ENCODE data around the gene BICD2.

DNA sequence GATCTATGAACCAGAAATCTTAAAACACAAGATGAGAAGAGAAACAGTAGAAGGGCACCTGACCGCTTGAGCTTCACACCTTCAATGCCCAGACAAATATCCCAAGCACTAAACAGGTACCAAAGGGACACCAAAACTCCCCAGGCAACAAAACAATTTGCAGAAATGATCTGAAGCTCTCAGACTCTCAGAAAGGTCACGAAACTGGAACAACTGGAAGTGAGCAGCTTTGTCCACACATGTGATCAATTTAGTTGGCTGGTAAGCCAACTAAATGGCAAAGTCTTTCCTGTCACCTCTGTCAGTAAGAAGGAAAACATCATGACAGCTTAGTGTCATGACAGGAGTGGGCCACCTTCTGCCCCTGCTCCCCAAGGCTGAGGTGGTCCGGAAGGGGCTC lies 98.8 kb downstream of the BICD2 start:
- TF ChIP-seq EZH2 (IDR thresholded peaks at IDR 0.05; ENCODE audit: insufficient read depth, poor library complexity, severe bottlenecking): no peak
- no peak for TF ChIP-seq EZH2phosphoT487 (IDR thresholded peaks at IDR 0.05; ENCODE audit: insufficient read depth, low read depth)
